Mucosa of descending colon (tissue), 3 donors: Measurements from ENCODE around the gene PACSIN3. TPM values are rescaled to one million over a fixed set of nuclear protein-coding genes. Genes with fewer than 3 reads are reported as not detected.

Source experiments
- ATAC-seq: fragments of 200-7000 bp; cut with Tn5 transposase; one replicate; pipeline ENCODE4 v1.9.1; 2020; ENCODE audit warnings: mild to moderate bottlenecking, moderate library complexity
- DNase-seq, 3 donors: peaks; one replicate each; pipeline ENCODE4 v3.0.0-alpha.2; 2020
- H3K36me3 ChIP-seq: fragments of 200-600 bp; one replicate; pipeline ENCODE4 v1.8.0; 2021; ENCODE audit warnings: low read depth, mild to moderate bottlenecking
- H3K4me1 ChIP-seq: fragments of 200-600 bp; one replicate; pipeline ENCODE4 v1.8.0; 2021; ENCODE audit warnings: low read depth, mild to moderate bottlenecking
- H3K4me3 ChIP-seq: fragments of 200-600 bp; one replicate; pipeline ENCODE4 v1.8.0; 2021; ENCODE audit warnings: mild to moderate bottlenecking
- H3K9me3 ChIP-seq: fragments of 200-600 bp; one replicate; pipeline ENCODE4 v1.8.0; 2021; ENCODE audit warnings: mild to moderate bottlenecking
- CTCF ChIP-seq: fragments of 200-600 bp; IDR thresholded peaks from one replicate; pipeline ENCODE4 v1.8.0; 2022; ENCODE audit warnings: antibody characterized with exemption, mild to moderate bottlenecking
- intact Hi-C, 2 donors: fragments of 100-400 bp; cut with DNase I in 1 of 2; cut with micrococcal nuclease in 1 of 2; formaldehyde crosslinking; loops; one replicate each; pipeline versions ENCODE4 v1.11.0 to v1.11.1; 2022; cut with DNase I, micrococcal nuclease
- total RNA-seq, 3 donors: library from RNA; stranded (reverse); fragmentation: NEBNext Ultra II Directional in 2 of 3; extraction: Animal tissue kit (Norgen Biotek cat#: 25700) in 2 of 3; gene quantifications; one replicate each; pipeline versions ENCODE4 v1.2.1 to v1.2.4, GENCODE V29; 2021 to 2023
- donor health status: DM: no; HTN: no; CAD: no; lungs with moderate emphysema.
- donor health status: DM: no; HTN: no; CAD: no.
- donor health status: DM: no; HTN: yes; CAD: no.

PACSIN3 gene
- total RNA-seq, 3 donors from 2014 or later, result 2.2 to 63.5 (median 5.1) TPM

GRCh38 chr11:47183969-47184368 is 2.3 kb downstream of the PACSIN3 start:
- ATAC-seq (no peak), DNase-seq (no peak)
- Histone ChIP-seq H3K4me3 (no peak overlapping the region), H3K9me3 (no peaks in the 10 kb centered on the region), H3K4me1 (peaks cover 19% of the 10 kb centered on the region), H3K36me3 (no peaks in the 10 kb centered on the region)
- no peak for TF ChIP-seq CTCF
- intact Hi-C loops, result no loop called here

DNA sequence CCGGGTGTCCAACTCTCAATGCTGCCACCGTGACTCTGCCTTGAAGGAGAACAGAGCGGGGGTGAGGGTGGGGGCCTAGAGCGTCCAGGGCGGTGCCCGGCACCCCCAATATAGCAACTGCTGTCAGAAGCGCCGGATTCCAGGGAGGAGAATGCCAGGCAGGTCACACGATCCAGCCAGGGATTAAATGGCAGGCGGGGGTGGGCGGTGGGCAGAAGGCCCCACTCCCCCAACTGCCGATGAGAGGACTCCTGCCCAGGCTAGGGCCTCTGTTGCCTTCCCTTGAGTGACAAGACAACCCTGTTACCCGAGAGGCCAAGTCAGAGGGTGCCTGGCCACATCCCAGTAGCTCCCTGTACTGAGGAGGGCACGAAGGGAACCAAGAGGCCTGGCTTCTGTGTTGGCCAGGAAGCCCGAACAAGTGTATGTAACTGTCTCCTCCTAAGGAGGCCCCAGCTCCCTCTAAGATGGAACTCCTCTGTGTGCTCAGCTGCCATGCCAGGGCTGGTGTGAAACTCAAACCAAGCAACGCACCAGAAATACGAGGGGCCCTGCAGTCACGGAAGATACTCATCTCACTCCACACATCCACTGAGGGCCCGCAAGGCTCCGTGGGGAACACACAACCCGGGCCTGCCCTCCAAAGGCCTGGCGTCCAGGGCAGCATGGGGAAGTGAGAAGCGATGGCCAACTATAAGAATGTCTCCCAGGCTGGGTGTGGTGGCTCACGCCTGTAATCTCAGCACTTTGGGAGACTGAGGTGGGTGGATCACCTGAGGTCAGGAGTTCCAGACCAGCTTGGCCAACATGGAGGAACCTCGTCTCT is 3.0 kb downstream of the PACSIN3 start:
- ATAC-seq (no peak), DNase-seq (no peak)
- Histone ChIP-seq H3K4me3 (no peak overlapping the region), H3K9me3 (no peaks in the 10 kb centered on the region), H3K4me1 (peaks cover 19% of the 10 kb centered on the region), H3K36me3 (no peaks in the 10 kb centered on the region)
- TF ChIP-seq CTCF, result no peak
- intact Hi-C loops, result no loop called here

- ATAC-seq, result no peak
- TF ChIP-seq CTCF, result no peak
- H3K36me3 ChIP-seq, result no peaks in the 10 kb centered on the region
- peaks cover 28% of the 10 kb centered on the region for H3K4me1 ChIP-seq
- H3K9me3 ChIP-seq, result no peaks in the 10 kb centered on the region
- DNase-seq, result no peak
- intact Hi-C loops, result no loop called here
- H3K4me3 ChIP-seq, result no peak overlapping the region
Observed at GRCh38 chr11:47182380-47182779, 3.9 kb downstream of the PACSIN3 start.

DNA sequence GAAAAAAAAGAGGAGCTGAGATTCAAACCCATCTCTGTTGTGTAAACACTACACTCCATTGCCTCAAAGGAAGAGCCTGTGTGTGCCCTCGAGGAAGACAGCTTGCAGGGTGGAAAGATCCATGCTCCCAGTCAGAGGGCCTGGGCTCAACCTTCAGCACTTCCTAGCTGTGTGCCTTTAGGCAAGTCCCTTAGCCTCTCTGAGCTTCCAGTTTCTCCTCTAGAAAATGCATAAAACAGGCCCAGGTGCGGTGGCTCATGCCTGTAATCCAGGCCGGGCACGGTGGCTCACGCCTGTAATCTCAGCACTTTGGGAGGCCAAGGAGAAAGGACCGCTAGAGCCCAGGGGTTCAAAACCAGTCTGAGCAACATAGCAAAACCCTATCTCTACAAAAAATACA is 5.0 kb downstream of the PACSIN3 start:
- Histone ChIP-seq H3K9me3 (no peaks in the 10 kb centered on the region), H3K4me3 (no peak overlapping the region), H3K36me3 (no peaks in the 10 kb centered on the region), H3K4me1 (peaks cover 20% of the 10 kb centered on the region)
- intact Hi-C loops, result no loop called here
- no peak for ATAC-seq
- DNase-seq, result no peak
- TF ChIP-seq CTCF, result no peak

DNA sequence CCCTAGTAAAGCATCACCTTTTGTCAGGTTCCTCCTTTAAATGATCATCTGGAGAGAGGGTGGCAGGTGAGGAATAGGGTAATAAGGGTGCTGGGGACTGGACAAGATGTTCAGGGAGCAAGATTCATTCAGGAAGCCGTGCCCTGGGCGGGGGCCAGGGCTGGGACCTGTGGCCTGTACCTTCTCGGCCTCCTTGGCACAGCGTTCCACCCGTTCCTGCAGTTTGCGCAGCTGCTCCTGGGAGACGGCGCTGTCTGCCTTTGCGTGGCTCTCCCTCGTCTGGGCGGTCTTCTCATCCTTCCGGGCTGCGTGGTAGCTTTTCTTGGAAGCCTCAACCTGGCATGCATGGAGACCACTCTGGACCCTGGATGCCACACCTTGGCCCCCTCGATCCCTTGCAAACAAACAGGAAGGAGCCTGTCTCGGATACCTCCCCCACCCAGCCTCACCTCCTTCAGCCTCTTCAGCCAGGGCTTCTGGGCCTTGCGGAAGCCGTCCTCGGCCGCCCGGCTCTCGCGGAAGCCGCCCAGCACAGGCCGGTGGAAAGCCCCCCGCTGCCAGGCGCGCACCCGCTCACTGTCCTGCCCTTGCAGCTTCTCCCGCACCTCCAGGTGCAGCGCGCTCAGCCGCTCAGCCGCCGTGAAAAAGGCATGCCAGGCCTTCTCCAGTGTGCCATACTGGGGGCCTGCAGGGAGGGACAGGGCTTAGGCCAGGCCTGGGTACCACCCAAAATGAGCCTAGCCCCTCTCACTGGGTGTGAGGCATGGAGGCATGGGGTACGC is 6.0 kb downstream of the PACSIN3 start:
- Histone ChIP-seq H3K9me3 (no peaks in the 10 kb centered on the region), H3K4me3 (no peak overlapping the region), H3K36me3 (no peaks in the 10 kb centered on the region), H3K4me1 (peaks cover 18% of the 10 kb centered on the region)
- intact Hi-C loops, result no loop called here
- ATAC-seq, result no peak
- TF ChIP-seq CTCF, result no peak
- DNase-seq, result no peak
